ENCODE results near the gene SCP2.

Gene SCP2

GRCh38 chr1:53068314-53069099, 141.4 kb downstream of the SCP2 start:
- no peak for DNase-seq (ENCODE audit: low spot score)

- DNase-seq (ENCODE audit: low spot score), result no peak
Observed at GRCh38 chr1:53069265-53069662, 142.2 kb downstream of the SCP2 start.

- no peak for DNase-seq (ENCODE audit: low spot score)
Observed at GRCh38 chr1:53069663-53070327, 142.7 kb downstream of the SCP2 start.

GRCh38 chr1:53070621-53071020, 143.5 kb downstream of the SCP2 start:
- DNase-seq (ENCODE audit: low spot score), result no peak

- no peak for DNase-seq (ENCODE audit: low spot score)
Observed at GRCh38 chr1:53071167-53071865, 144.2 kb downstream of the SCP2 start.

- DNase-seq (ENCODE audit: low spot score), result no peak
Observed at GRCh38 chr1:53071915-53072314, 144.8 kb downstream of the SCP2 start.

- no peak for DNase-seq (ENCODE audit: low spot score)
Observed at GRCh38 chr1:53073287-53073686, 146.2 kb downstream of the SCP2 start.

- DNase-seq (ENCODE audit: low spot score), result no peak
Observed at GRCh38 chr1:53073868-53074311, 146.8 kb downstream of the SCP2 start.

GRCh38 chr1:53074313-53075154, 147.5 kb downstream of the SCP2 start:
- DNase-seq (ENCODE audit: low spot score), result no peak

- DNase-seq (ENCODE audit: low spot score), result no peak
Observed at GRCh38 chr1:53075206-53075605, 148.1 kb downstream of the SCP2 start.

- DNase-seq (ENCODE audit: low spot score), result no peak
Observed at GRCh38 chr1:53075761-53076163, 148.7 kb downstream of the SCP2 start.

- no peak for DNase-seq (ENCODE audit: low spot score)
Observed at GRCh38 chr1:53076165-53076564, 149.1 kb downstream of the SCP2 start.

- DNase-seq (ENCODE audit: low spot score), result no peak
Observed at GRCh38 chr1:53076721-53077598, 149.9 kb downstream of the SCP2 start.

GRCh38 chr1:53077599-53077965, 150.5 kb downstream of the SCP2 start:
- DNase-seq (ENCODE audit: low spot score), result no peak

GRCh38 chr1:53078333-53079101, 151.4 kb downstream of the SCP2 start:
- DNase-seq (ENCODE audit: low spot score), result no peak

- DNase-seq (ENCODE audit: low spot score), result no peak
Observed at GRCh38 chr1:53079251-53079650, 152.2 kb downstream of the SCP2 start.

GRCh38 chr1:53080041-53080440, 153.0 kb downstream of the SCP2 start:
- no peak for DNase-seq (ENCODE audit: low spot score)

- no peak for DNase-seq (ENCODE audit: low spot score)
Observed at GRCh38 chr1:53080769-53081168, 153.7 kb downstream of the SCP2 start.

- no peak for DNase-seq (ENCODE audit: low spot score)
Observed at GRCh38 chr1:53081384-53082066, 154.4 kb downstream of the SCP2 start.

Data from kidney capillary endothelial cell (primary cell).